GM19099 (cell line): ENCODE results near the gene SMAD9.

Experiments
- POLR2A ChIP-seq: IDR thresholded peaks from 3 replicates; pipeline ENCODE4 v1.6.1; 2011; ENCODE audit warnings: low read depth; ENCODE audit not compliant: insufficient read length; ENCODE audit errors: extremely low read depth

SMAD9 gene

DNA sequence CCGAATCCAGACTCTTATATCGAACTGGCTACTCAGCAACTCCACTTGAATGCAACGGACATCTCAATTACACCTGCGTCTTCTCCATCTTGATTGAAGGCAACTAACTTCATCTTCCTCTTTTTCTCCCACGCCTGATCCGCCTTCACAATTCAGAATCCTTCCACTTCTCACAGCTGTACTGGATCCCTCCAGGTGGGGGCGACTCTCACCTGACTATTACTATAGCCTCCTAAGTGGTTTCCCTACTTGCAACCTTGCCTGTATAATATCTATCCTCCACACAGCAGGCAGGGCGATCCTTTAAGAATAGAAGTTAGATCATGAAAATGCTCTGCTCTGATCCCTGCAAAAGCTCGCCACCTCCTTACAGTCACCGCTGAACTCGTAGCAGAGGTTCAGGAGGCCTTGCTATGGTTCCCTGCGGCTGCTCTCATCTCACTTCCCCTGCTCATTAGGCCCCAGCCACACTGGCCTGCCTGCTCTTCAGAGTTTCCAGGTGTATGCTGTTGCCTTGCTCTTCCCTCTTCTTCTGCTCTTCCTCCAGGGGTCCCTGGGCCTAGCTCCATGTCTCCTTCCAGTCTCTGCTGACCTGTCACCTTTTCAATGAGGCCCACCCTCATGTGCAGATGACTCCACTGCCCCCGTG lies 69.1 kb downstream of the SMAD9 start:
- TF ChIP-seq POLR2A, result no peak

GRCh38 chr13:36848199-36848982 lies 71.6 kb downstream of the SMAD9 start:
- no peak for TF ChIP-seq POLR2A

DNA sequence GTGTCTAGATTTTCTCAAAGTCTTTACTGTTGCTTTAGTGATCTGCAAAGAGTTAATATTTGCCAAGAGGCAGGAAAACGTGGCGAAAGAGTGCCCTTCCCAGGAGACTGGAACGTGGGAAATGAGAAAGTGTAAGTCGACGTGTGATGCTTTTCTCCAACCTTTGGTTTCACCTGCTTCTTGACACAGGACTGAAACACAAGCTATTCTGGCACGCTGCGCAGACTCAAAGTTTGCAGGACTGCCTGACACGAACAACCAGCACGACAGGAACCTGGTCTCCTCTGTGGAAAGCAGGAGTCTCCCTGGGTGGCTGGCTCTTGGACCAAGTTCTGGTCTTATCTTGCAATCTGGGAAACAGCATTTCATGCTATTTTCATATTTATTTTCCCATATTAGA lies 72.4 kb downstream of the SMAD9 start:
- no peak for TF ChIP-seq POLR2A

- no peak for TF ChIP-seq POLR2A
These were observed 78.6 kb downstream of the SMAD9 start for GRCh38 chr13:36841391-36841790.

DNA sequence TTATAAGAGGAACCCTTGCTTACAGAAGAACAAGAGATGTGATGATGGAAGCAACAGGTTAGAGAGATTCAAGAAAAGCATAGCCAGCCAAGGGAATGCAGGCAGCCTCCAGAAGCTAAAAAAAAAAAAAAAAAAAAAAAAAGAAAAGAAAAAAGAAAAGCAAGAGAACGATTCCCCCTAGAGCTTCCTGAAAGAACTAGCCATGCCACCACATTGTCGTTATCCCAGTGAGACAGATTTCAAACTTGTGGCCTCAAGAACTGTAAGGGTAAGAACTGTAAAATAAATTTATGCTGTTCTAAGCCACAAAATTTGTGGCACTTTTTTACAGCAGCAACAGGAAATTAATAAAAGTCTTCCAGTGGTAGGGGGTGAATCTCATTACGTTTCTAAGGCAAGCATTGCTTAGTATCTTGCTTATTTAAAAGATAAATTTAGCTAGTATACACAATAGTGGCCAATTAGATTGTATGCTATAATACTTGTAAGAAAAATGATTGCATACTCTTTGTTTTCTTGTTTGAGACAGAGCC lies 79.3 kb downstream of the SMAD9 start:
- TF ChIP-seq POLR2A, result no peak

DNA sequence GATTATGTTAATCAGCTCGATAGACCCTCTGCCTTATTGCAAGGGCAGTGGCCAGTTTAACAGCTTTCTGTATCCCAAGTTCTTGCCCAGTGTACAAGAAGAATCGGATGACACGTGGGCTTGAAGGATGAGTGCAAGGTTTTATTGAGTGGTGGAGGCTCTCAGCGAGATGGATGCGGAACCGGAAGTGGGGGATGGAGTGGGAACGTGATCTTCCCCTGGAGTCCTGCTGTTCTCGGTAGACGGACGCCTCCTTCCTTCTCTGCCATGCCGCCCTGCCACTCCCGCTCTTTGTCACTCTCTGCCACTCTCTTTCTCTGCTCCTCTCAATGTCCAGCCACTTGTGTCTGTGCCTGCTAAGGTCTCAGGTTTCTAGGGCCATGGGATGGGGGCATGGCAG lies 80.1 kb downstream of the SMAD9 start:
- no peak for TF ChIP-seq POLR2A

DNA sequence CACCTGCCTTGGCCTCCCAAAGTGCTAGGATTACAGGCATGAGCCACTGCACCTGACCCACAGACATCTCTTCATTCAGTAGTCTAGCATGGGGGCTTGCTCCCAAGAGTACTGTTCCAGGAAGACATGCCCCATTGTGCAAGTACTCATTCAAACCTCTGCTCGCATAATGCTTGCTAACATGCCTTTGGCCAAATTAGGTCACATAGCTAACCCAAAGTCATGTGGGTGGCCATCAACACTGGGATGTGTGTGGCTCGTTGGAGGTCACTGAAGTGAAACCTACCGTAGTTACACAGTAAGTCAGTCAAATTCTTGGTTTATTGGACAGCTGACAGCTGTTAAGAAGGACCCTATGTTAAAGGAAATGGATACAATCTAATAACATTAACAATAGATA lies 80.8 kb downstream of the SMAD9 start:
- no peak for TF ChIP-seq POLR2A

DNA sequence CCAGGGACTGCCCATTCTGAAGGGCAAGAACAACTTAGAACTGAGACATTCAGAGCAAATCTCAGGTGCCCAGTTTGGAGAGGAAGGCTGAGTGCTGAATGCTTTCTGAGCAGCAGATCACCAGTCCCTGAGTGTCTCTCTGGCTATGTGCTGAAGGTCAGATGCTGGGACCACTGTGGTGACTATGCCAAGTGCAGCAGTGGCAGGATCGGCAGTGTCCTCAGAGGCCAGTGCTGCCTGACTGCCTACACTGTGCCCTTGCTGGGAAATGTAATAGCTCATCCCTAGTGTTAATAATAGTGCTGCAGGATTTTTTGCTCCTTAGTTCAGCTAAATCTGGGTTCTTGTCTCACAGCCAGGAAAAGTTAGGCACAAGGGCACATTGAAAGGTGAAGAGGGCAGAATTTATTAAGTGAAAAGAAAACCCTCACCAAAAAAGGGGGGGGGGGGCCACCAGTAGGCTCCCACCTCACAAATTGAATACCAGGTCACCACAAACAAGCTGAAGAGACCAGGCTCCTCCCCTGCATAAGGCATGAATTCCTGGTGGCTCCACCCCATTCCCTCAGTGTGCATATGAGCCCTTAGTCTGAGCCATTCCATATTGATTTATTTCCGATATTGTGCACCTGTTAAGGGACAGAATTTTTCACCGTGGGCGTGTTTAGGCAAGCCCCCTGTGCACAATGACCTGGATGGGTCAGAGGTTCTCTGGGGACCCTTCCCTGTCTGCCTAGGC lies 82.5 kb downstream of the SMAD9 start:
- no peak for TF ChIP-seq POLR2A

DNA sequence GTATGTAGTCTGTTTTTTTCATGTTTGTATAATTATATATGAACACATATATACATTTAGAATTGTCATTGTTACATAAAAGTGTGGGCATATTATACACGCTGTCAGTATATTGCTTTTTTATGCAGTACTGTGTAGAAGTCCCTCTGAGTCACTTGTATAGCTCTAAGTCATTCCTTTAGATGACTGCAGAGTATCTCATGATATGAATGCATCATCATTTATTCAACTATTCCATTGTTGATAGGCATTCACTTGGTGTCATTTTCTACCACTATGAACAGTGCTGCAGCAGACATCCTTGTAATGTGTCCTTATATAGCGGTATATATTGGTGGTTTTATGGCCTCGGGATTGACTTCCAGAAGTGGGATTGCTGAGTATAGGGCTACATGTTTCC lies 85.7 kb downstream of the SMAD9 start:
- no peak for TF ChIP-seq POLR2A

DNA sequence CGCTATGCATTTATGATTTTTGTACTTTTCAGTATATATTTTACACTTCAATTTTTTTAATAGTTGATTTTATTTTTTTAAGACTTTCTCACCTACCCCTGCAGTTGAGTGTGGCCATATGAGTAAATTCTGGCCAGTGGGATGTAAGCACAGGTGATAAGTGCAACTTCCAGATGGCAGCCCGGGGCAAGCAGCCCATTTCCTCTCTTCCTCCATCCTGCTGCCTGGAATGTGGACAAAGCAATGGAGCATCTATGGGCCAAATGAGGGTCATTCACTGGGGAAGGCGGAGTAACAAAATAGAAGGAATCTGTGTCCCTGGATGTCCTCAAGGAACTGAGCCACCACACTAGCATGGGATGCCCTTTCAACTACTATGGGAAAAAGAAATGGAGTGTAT lies 88.7 kb downstream of the SMAD9 start:
- no peak for TF ChIP-seq POLR2A

- TF ChIP-seq POLR2A, result no peak
These were observed 90.3 kb downstream of the SMAD9 start for GRCh38 chr13:36829753-36830152.

DNA sequence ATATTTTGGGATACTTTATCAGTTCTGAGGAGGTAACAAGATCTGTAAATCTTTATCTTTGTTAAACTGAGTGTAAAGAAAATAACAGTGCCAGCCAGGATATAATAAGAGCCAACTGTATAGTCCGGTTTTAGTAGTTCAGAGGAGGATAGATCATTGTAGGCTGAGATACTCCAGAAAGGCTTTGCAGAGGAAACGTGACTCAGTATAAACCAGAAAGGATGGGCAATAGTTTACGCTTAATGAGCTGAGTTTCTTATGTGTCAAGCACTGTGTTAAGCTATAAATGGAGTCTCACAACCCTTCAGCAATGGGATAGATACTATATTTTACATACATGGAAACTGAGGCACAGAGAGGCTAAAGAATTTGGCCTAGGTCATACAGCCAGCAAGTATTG lies 97.3 kb downstream of the SMAD9 start:
- TF ChIP-seq POLR2A, result no peak

- TF ChIP-seq POLR2A, result no peak
These were observed 99.8 kb downstream of the SMAD9 start for GRCh38 chr13:36820222-36820621.

- no peak for TF ChIP-seq POLR2A
These were observed 100.3 kb downstream of the SMAD9 start for GRCh38 chr13:36819739-36820090.

DNA sequence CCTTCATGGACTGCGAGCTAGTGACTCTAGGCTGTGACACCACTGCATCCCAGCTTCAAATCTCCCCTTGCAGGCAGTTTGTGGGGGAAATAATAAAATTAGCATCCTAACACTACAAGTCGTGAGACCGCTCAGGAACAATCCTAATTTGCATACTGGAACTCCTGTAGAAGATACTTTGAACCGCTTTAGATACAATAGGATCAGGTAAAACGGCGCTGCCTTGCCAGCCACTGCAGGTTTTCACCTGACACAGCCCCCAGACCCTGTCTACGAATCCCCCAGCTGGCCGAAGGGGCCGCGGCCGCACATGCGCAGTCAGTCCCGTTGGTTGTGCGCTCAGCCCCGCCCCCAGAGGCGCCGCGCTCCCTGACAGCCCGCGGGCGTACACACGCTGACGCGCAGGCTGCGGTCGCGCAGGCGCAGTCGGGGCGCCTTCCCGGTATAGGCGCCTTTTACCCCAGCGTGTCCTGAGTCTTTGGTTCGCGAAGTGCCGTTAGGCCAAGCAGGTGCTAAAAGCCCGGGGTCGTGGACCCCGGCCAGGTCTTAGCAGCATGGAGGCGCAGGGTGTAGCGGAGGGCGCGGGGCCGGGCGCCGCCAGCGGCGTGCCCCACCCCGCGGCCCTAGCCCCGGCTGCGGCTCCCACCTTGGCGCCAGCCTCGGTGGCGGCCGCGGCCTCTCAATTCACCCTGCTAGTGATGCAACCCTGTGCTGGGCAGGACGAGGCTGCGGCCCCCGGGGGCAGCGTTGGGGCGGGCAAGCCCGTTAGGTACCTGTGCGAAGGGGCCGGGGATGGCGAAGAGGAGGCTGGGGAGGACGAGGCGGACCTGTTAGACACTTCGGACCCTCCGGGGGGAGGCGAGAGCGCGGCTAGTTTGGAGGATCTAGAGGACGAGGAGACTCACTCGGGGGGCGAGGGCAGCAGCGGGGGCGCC lies 101.0 kb downstream of the SMAD9 start, which contains the start of gene RFXAP:
Gene RFXAP, plus strand, starts transcription at position 419 of the 935 bp plus-strand sequence. Its CDS starts 136 bp downstream, at position 555.
- TF ChIP-seq POLR2A, result peak; percentile 75
